Panc1 (cell line): Measurements from ENCODE around the gene VAMP5. TPM values are rescaled to one million over a fixed set of nuclear protein-coding genes. Genes with fewer than 3 reads are reported as not detected.

Experiments
- ATAC-seq: fragments of 200-7000 bp; cut with Tn5 transposase; 2 replicates; pipeline ENCODE4 v1.9.1; 2020; ENCODE audit warnings: mild to moderate bottlenecking, moderate library complexity
- BruUV-seq: library from RNA; stranded (reverse); fragments of 400-500 nt; replicated peaks from 2 replicates; lab custom pipeline; 2021; lab: Mats Ljungman, UMichigan
- CTCF ChIA-PET: fragments of 300-600 bp; sonication (Branson Sonifier 250); formaldehyde crosslinking; loops from one replicate; lab custom pipeline; 2022; ENCODE audit warnings: antibody characterized with exemption; lab: Charles Lee
- POLR2A ChIA-PET: fragments of 300-600 bp; sonication (Branson Sonifier 250); formaldehyde crosslinking; loops from one replicate; lab custom pipeline; 2022; ENCODE audit warnings: antibody characterized with exemption; lab: Charles Lee
- DNase-seq: peaks from one replicate; pipeline ENCODE4 v3.0.0-alpha.2; 2010; ENCODE audit warnings: low read depth, low spot score
- H3K27ac ChIP-seq: 2 replicates; pipeline ENCODE4 v1.5.1; 2011; ENCODE audit warnings: mild to moderate bottlenecking, low read length, inconsistent platforms
- H3K27me3 ChIP-seq: fragments of 200-500 bp; sonication (Bioruptor generic); 2 replicates; pipeline ENCODE4 v1.6.0; 2014; ENCODE audit warnings: low read length, inconsistent platforms; ENCODE audit not compliant: control insufficient read depth, insufficient read depth
- H3K36me3 ChIP-seq: fragments of 200-500 bp; sonication (Bioruptor generic); 2 replicates; pipeline ENCODE4 v1.5.1; 2014; ENCODE audit warnings: inconsistent platforms, mild to moderate bottlenecking, low read length, moderate library complexity; ENCODE audit not compliant: control insufficient read depth, insufficient read depth
- H3K4me1 ChIP-seq: 2 replicates; pipeline ENCODE4 v1.5.1; 2011; ENCODE audit warnings: inconsistent platforms, mild to moderate bottlenecking, low read length, moderate library complexity; ENCODE audit not compliant: control insufficient read depth, insufficient read depth
- H3K4me3 ChIP-seq, 2 experiments: 2 replicates each; pipeline ENCODE4 v1.5.1; 2011 to 2012; ENCODE audit warnings: low read depth in 2 of 2, low read length in 2 of 2, mild to moderate bottlenecking in 2 of 2, inconsistent platforms in 1 of 2, moderate library complexity in 1 of 2
- H3K9me3 ChIP-seq: fragments of 200-500 bp; sonication (Bioruptor generic); 2 replicates; pipeline ENCODE4 v1.5.1; 2014; ENCODE audit warnings: low read depth, mild to moderate bottlenecking, inconsistent platforms, low read length, moderate library complexity; ENCODE audit not compliant: control insufficient read depth, insufficient read depth
- POLR2AphosphoS5 ChIP-seq: IDR thresholded peaks from 2 replicates; pipeline ENCODE4 v1.6.1; 2012; ENCODE audit warnings: mild to moderate bottlenecking, low read depth, low read length, moderate library complexity
- SIN3A ChIP-seq: IDR thresholded peaks from 2 replicates; pipeline ENCODE4 v1.6.1; 2012; ENCODE audit warnings: low read depth, mild to moderate bottlenecking, low read length, moderate library complexity, borderline replicate concordance; ENCODE audit not compliant: insufficient read depth
- in situ Hi-C: cut with HindIII; loops from 2 replicates; pipeline ENCODE4 v1.10.0; 2016; ENCODE audit warnings: low sequenced_read_pairs, low pct_unique_long_range_greater_than_20kb
- intact Hi-C: fragments of 100-400 bp; cut with micrococcal nuclease; formaldehyde crosslinking; loops from one replicate; pipeline ENCODE4 v1.10.0; 2022; ENCODE audit not compliant: unreplicated experiment
- total RNA-seq: library from RNA; stranded (reverse); gene quantifications from one replicate; pipeline ENCODE4 v1.2.1, GENCODE V29; 2021; ENCODE audit not compliant: unreplicated experiment
- TF ChIP-seq, protein P1 (sequence below), 2 experiments: IDR thresholded peaks; 2 replicates each; pipeline ENCODE4 v1.6.1; 2011 to 2012; ENCODE audit warnings: low read depth in 2 of 2, control low read depth in 1 of 2, low read length in 1 of 2, mild to moderate bottlenecking in 1 of 2, moderate library complexity in 1 of 2; ENCODE audit not compliant: insufficient read depth in 1 of 2

Gene VAMP5
- total RNA-seq, 1 experiment from 2014 or later, result 21.3 TPM

DNA sequence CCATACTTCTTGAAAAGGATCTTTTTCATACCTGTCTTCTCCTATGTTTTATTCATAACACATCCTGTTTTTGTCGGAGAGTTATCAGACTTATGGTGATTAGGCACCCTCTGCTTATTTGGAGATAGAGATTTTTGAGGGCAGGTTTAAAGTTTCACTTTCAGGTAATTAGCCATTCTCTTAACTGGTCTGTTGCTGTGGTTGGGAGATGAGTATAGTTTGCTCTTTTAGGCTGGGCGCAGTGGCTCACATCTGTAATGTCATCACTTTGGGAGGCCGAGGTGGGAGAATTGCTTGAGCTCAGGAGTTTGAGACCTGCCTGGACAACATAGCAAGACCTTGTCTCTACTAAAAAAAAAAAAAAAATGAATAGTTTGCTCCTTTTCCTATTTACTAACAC, 58.5 kb downstream of the VAMP5 start:
- Histone ChIP-seq H3K36me3 (peaks cover 54% of the 10 kb centered on the region), H3K4me1 (no peaks in the 10 kb centered on the region), H3K4me3 (no peak overlapping the region), H3K27me3 (no peaks in the 10 kb centered on the region), H3K9me3 (no peaks in the 10 kb centered on the region), H3K27ac (no peak overlapping the region)
- ChIA-PET POLR2A (interaction anchor here (0.7 kb wide), 1 partner anchor 722 kb away, joined by 5 read pairs; no protein-coding TSS in a partner anchor), CTCF (no interaction called here)
- no TSS peak for BruUV-seq
- ATAC-seq, result no peak
- no peak for DNase-seq
- intact Hi-C loops (no loop called here), in situ Hi-C loops (no loop called here)
- TF ChIP-seq SIN3A (no peak), POLR2AphosphoS5 (no peak)
- TF ChIP-seq, protein P1, sequence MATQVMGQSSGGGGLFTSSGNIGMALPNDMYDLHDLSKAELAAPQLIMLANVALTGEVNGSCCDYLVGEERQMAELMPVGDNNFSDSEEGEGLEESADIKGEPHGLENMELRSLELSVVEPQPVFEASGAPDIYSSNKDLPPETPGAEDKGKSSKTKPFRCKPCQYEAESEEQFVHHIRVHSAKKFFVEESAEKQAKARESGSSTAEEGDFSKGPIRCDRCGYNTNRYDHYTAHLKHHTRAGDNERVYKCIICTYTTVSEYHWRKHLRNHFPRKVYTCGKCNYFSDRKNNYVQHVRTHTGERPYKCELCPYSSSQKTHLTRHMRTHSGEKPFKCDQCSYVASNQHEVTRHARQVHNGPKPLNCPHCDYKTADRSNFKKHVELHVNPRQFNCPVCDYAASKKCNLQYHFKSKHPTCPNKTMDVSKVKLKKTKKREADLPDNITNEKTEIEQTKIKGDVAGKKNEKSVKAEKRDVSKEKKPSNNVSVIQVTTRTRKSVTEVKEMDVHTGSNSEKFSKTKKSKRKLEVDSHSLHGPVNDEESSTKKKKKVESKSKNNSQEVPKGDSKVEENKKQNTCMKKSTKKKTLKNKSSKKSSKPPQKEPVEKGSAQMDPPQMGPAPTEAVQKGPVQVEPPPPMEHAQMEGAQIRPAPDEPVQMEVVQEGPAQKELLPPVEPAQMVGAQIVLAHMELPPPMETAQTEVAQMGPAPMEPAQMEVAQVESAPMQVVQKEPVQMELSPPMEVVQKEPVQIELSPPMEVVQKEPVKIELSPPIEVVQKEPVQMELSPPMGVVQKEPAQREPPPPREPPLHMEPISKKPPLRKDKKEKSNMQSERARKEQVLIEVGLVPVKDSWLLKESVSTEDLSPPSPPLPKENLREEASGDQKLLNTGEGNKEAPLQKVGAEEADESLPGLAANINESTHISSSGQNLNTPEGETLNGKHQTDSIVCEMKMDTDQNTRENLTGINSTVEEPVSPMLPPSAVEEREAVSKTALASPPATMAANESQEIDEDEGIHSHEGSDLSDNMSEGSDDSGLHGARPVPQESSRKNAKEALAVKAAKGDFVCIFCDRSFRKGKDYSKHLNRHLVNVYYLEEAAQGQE (IDR thresholded peaks at IDR 0.05; ENCODE audit: insufficient read depth in 1 of 2, low read depth in 2 of 2, low read length in 1 of 2), result no peak

Other genes starting within 250 kb of the VAMP5 start
- gene RETSAT, start 229.9 kb upstream of the VAMP5 start, total RNA-seq, result 50.9 TPM
- gene ELMOD3, start 229.7 kb upstream of the VAMP5 start, total RNA-seq, result 14.8 TPM
- 202 TPM for gene CAPG, start 174.1 kb upstream of the VAMP5 start, total RNA-seq
- 3.3 TPM for gene SH2D6, start 165.7 kb upstream of the VAMP5 start, total RNA-seq
- 547 TPM for gene MAT2A, start 45.3 kb upstream of the VAMP5 start, total RNA-seq
- gene GGCX, start 22.9 kb upstream of the VAMP5 start, total RNA-seq, result 64.1 TPM
- 93.2 TPM for gene VAMP8, start 6.8 kb upstream of the VAMP5 start, total RNA-seq
- gene RNF181, start 11.3 kb downstream of the VAMP5 start, total RNA-seq, result 156 TPM
- gene TMEM150A, start 18.3 kb downstream of the VAMP5 start, total RNA-seq, result 30.4 TPM
- gene C2orf68, start 27.6 kb downstream of the VAMP5 start, total RNA-seq, result 23.7 TPM
- 78.6 TPM for gene USP39, start 31.8 kb downstream of the VAMP5 start, total RNA-seq
- gene SFTPB, start 83.8 kb downstream of the VAMP5 start, total RNA-seq, result 5.6 TPM
- gene GNLY, start 109.9 kb downstream of the VAMP5 start, total RNA-seq, result not detected
- gene ATOH8, start 169.6 kb downstream of the VAMP5 start, total RNA-seq, result 3.8 TPM